KBM-7 (cell line): ENCODE measurements around the gene OR5B3.
"Not testable (repeated sequence)": the region's sequence is repeated elsewhere in the genome, so short reads cannot be mapped to it uniquely, and the experiment has no call there.

Source experiments
- DNase-seq: peaks from one replicate; pipeline ENCODE4 v3.0.0-alpha.2; 2015
- in situ Hi-C: fragments of 300-500 bp; cut with MboI; formaldehyde crosslinking; loops from 2 replicates; pipeline ENCODE4 v1.14.3; 2020; ENCODE audit warnings: low sequenced_read_pairs, low pct_unique_long_range_greater_than_20kb, mixed read lengths

OR5B3 gene

DNA sequence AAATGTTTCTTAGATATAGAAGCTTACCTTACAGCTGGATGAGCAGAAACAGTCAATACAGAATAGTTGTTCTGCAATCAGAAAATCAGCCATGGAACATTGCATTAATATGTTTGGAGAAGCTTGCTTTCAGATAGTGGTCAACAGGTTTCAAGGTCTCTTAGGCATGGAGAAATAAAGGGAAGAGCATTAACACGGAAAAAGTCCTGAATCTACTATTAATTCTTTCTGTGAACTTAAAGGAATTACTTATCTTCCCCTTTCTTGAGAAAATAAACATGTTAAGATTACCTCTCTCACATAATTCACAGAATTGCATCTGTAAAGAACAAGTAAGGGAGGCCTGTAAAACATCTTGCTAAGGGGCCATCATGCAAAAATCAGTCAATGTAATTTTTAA is at the start of gene OR5B3:
TSS of gene OR5B3 (minus strand) at position 101 of the 400 bp plus-strand sequence. CDS start 3,465 bp downstream, outside the sequence.
- in situ Hi-C loops: no loop called here
- no peak for DNase-seq

DNA sequence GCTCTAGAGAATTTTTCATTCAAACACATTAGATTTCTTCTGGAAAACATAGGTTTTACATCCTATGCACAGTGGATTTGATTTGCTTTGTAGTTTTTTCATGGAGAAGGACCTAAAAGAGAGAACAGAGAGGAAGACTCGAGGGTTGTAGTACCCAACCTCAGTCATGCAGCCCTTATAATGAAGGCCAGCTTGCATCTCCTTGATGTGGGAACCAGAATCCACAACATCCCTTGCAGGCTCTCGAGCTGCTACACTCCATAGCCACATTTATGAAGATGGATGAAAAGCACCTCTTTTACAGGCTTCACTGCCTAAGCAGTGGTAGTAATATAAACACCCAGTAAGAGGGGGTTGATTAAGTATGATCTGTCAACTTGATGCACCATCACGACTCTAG is 44.9 kb upstream of the OR5B3 start:
- in situ Hi-C loops: no loop called here
- no peak for DNase-seq

DNA sequence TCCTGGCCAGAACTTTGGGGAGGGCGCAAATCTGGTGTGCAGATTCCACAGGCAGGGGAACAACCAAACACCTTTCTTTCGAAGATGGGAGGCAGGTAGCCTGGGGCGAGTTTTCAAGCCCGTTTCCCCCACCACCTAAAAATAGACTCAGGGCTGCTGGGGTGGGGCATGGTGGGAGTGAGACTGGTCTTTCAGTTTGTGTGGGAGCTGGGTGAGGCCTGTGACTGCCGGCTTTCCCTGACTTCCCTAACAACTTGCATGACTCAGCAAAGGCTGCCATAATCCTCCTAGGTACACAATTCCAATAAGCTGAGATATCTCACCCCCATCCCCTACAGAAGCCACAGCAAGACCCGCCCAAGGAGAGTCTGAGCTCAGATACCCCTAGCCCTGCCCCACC is 39.6 kb upstream of the OR5B3 start:
- peak; percentile 61 for DNase-seq
- in situ Hi-C loops: no loop called here

DNA sequence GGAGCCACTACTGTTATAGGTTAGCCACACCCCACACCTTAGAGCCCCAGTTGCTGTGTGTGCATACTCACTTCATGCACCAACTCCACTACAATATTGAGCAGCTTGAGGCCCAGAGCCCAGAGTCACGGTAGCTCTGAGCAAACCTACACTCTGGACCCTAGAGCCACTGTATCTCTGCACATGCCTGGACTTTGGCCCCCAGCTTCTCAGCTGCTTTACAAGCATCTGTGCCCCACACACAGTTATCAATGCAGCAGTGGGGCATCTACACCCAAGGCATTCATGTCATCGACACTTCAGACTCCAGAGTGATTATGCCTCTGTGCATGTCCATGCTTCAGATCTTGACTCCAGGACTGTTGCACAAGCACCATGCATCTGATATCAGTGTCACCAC is 37.6 kb upstream of the OR5B3 start:
- DNase-seq: no peak
- in situ Hi-C loops: no loop called here

DNA sequence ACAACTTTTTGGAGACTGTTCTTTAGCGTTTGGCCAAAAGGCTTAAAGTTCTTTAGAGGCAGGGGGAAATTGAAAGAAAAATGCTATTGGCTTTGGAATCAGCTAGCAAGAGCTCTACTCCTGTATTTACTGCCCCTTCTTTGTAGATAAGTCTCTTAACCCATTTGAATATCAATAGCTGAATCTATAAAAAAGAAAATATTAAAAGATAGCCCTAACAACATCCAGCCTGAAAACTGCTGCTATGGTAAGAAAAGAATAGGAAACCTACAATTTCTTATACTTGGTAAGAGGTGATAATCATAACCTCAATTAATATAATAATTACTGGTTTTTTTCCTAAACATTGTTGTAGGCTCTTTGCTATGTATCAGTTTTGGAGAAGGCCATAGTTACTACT is 35.5 kb upstream of the OR5B3 start, which contains the start of gene OR5B12:
TSS of gene OR5B12 (minus strand) at position 101 of the 400 bp plus-strand sequence. CDS start 2,085 bp downstream, outside the sequence.
- DNase-seq: no peak
- in situ Hi-C loops: no loop called here

DNA sequence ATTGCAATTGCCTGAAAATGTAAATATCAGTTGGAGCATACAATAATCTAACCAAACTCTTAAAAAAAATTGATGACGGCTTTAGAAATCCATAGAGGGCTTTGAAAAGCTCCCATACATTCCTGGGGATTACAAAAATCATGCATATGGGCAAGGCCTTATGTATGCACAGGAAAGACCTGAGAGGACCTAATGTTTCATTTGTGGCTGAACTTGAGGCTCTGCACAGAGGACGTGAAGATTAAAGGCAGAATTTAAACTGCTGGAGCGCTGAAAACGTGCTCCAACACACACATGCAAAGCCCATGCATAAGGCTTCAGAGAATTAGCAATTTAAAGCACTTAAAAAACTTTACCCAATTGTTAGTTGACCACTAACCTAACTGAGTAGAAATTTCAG is 31.8 kb upstream of the OR5B3 start:
- DNase-seq: no peak
- in situ Hi-C loops: no loop called here

DNA sequence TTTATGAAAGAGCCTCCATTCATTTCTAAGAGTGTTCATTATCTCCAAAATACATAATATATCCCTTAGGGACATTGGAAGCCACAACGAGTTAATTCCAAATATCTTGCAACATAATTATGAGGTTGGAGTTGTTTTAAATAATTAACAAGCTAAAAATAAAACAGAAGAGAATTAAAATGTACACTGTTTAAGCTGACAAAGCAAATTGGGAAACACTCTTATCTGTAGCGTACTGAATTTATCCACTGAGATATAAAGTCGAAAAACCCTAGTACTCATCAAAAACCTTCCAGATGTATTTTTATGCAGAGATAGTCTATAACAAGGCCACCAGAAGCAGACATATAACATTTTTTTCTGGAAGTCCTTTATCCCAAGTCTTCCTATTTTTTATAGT is 27.5 kb upstream of the OR5B3 start:
- in situ Hi-C loops: no loop called here
- no peak for DNase-seq

DNA sequence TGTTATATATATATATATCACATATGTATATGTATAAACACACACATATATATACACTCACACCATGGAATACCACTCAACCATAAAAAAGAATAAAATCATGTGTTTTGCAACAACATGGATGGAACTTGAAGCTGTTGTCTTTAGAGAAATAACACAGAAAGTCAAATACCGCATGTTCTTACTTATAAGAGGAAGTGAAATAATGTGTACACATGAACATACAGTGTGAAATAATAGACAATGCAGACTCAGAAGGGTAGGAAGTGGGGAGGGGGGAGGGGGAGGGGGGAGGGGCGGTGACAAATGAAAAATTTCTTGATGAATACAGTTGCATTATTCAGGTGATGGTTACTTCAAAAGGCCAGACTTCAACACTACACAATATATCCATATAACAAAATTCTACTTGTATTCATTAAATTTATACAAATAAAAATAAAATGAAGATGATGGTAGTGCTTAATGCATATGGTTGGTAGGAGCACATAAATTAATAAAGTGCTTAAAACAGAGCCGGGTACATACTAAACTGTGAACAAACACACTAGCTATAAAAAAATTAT is 27.0 kb upstream of the OR5B3 start:
- in situ Hi-C loops: no loop called here
- no peak for DNase-seq

DNA sequence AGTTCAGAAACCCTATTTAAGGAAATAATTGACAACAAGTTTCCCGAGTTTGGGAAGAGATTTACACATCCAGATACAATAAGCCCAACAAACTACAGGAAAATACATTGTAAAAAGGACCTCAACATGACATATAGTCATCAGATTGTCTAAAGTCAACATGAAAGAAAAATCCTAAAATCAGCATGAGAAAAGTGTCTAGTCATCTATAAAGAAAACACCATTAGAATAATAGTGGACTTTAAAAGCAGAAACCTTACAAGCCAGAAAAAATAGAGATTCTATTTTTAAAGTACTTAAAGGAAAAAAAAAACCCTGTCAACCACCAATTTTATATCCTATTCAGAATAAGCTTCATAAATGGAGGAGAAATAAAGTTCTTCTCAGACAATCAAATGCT is 22.6 kb upstream of the OR5B3 start:
- DNase-seq: no peak
- in situ Hi-C loops: no loop called here

DNA sequence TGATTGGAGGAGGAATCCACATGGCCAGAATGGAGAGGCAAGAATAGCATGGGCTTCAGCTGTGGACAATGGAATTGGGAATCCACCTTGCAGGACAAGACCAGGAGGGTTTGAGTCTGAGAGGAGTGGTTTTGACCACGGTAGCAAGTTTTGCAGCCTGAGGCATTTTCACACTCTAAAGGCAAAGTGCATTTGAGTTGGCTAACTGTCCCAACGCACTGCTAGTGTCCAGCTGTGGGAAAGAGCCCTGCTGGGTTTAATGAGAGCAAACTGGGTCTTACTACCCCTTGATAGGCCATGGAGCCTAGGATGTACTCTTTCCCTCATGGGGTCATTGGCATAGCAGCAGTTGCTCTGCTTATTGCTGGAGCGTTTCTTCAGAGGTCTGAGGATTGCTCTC is 21.3 kb upstream of the OR5B3 start, which contains the start of gene OR5B2:
TSS of gene OR5B2 (minus strand) at position 101 of the 400 bp plus-strand sequence. CDS start 4,860 bp downstream, outside the sequence.
- DNase-seq: no peak
- in situ Hi-C loops: no loop called here

DNA sequence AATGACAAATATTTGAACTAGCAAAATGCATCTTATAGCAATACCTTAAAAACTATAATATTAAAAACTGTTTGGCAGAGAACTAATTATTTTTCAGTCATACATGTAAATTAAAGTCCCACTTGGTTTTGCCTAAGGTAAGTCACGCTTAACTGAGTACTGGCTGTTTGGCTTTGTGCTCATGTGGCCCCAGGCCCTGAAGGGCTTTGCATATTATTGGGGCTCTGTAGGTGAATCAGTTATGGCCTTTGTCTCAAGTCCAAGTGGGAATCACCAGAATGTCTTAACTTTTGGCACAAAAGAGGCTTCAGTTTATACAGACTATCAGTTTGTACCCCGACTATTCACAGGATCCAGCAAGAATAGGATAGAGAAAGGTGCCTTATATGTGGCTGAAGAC is 7.1 kb downstream of the OR5B3 start:
- in situ Hi-C loops, DNase-seq: not testable (repeated sequence)

DNA sequence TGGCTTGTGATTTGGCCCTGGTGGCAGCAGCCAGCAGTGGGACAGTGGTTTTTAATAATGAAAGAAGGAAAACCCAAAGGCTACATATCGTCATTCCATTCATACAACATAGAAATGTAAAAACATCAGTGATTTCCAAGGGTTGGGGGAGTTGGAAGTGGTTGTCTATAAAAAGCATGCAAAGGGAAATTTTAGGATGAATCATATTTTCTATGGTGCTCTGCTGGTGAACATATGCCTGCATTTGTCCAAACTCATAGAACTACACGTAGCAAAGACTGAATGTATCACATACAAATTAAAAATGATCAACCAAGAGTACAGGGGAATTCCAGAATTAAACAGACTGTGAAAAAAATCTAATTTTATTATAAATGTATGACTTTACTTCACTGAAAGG is 11.1 kb downstream of the OR5B3 start:
- DNase-seq: no peak
- in situ Hi-C loops: no loop called here

DNA sequence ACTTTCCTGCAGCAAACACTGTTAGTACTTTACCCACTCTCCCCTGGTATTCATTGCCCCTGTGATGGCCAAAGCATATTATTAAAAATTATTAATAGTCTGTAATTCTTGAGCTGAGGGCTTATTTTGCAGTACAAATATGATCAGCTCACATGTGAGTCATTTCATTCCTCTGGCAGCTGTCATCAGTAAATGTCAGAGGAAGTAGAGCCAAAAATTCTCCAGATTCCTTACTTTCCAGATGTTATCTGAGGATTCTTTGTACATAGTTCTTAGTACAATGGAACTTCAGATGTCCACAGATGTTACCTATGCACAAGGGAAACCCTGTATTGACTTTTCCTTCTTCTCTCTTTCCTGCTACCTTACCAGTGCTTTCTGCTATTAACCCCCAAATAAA is 12.5 kb downstream of the OR5B3 start:
- in situ Hi-C loops: no loop called here
- no peak for DNase-seq

DNA sequence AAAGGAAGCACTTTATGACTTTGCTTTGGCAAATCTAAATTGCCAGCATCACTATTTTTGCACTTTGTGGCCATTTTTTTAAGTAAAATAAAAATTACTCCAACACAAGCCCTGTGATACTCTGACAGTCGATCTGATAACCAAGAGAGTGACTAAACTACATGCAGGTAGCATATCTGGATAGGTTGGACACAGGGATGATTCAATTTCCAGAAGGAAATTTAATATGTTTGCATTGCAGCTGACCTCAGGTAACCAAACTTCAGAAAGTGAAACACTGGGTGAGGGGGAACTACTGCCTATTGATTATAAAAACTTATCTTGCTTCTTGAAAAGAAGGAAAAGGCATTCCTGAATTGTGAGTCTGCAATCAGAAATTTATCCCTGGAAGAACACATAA is 13.9 kb downstream of the OR5B3 start:
- DNase-seq: no peak
- in situ Hi-C loops: no loop called here

DNA sequence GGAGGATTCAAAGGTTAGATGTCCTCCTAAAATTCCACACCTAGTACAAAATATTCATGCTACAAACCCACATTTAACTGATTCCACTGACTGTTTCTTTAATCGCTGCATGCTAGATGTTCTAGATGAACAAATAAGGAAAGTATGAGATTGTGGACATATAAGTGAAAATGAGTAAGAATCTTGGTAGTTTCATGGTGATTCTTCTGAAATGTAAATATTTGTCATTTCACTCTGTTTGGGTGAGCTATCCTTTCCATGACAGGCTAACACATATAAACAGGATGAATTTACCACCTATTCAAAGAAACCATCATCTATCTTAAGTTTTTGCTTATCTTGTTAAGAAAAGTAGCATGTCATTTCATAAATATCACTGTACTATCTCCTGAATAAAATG is 14.8 kb downstream of the OR5B3 start:
- no peak for DNase-seq
- in situ Hi-C loops: no loop called here

DNA sequence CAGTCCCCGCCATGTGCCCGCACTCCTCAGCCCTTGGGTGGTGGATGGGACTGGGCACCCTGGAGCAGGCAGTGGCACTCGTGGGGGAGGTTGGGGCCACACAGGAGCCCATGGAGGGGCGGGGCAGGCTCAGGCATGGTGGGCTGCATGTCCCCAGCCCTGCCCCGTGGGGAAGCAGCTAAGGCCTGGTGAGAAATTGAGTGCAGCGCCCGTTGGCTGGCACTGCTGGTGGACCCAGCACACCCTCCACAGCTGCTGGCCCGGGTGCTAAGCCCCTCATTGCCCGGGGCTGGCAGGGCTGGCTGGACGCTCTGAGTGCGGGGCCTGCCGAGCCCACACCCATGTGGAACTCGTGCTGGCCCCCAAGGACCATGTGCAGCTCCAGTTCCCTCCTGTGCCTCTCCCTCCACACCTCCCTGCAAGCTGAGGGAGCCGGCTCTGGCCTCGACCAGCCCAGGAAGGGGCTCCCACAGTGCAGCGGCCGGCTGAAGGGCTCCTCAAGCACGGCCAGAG is 16.1 kb downstream of the OR5B3 start:
- in situ Hi-C loops: no loop called here
- no peak for DNase-seq

DNA sequence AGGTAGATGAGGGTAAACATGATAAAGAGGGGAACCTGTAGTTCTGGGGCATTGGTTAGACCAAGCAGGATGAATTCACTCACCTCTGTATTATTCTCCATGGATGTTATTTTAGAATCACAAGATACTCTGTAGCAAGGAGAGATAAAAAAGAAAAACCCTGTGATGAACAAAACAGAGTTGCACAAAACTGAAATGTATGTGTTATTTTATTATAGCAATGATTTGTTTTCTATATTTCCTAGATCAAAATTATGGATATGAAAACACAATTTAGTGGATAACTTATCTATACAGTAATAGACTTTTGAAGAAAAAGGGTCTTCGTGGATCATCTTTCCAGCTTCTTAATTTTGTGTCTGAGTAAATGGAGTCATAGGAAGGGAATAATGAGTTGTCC is 47.7 kb downstream of the OR5B3 start, which contains the start of gene OR5B17:
TSS of gene OR5B17 (minus strand) at position 101 of the 400 bp plus-strand sequence. CDS start at position 101, 0 bp downstream.
- in situ Hi-C loops: no loop called here
- DNase-seq: no peak

DNA sequence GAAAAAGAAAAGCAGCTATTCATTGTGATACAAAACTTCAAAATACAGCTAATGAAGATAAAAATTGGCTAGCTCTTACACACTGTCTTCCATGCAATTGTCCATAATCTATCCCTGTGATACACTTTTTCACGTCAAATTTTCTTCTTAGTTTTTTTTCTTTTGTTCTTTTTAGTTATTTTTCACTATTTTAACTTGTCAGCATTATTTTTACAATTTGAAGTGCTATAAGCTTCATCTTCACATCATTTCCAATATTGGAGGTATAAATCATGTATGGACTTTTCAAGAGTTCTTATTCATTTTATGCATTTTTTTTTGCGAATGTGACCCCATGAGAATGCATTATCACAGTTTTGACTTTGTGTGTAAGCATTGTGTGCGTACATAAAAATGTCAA is 51.9 kb downstream of the OR5B3 start:
- in situ Hi-C loops: no loop called here
- DNase-seq: no peak
